NCI-H2107 (cell line): ENCODE results near the gene EXOC3L2.

Experiments
- DNase-seq: peaks from one replicate; lab custom pipeline; 2025; lab: John Stamatoyannopoulos, UW

Gene EXOC3L2

GRCh38 chr19:45179072-45179891, 65.9 kb downstream of the EXOC3L2 start:
- DNase-seq: no peak

GRCh38 chr19:45178262-45179071, 66.7 kb downstream of the EXOC3L2 start, which contains the start of gene BLOC1S3:
TSS of gene BLOC1S3 (plus strand) at chr19:45178784. CDS start at chr19:45179297, 513 bp downstream.
- peak; percentile 97 for DNase-seq

GRCh38 chr19:45177817-45178261, 67.4 kb downstream of the EXOC3L2 start, which contains the start of gene TRAPPC6A:
TSS of gene TRAPPC6A (minus strand) at chr19:45178237. CDS start at chr19:45178218, 19 bp downstream.
- DNase-seq: no peak

GRCh38 chr19:45175515-45176345, 69.5 kb downstream of the EXOC3L2 start:
- DNase-seq: no peak

GRCh38 chr19:45173816-45174215, 71.4 kb downstream of the EXOC3L2 start:
- DNase-seq: no peak

GRCh38 chr19:45172611-45173208, 72.5 kb downstream of the EXOC3L2 start:
- DNase-seq: no peak

- DNase-seq: no peak
These were observed 73.0 kb downstream of the EXOC3L2 start for GRCh38 chr19:45172173-45172572.

GRCh38 chr19:45171211-45171623, 74.0 kb downstream of the EXOC3L2 start:
- DNase-seq: no peak

- no peak for DNase-seq
These were observed 74.8 kb downstream of the EXOC3L2 start for GRCh38 chr19:45170146-45171106.

GRCh38 chr19:45169602-45170001, 75.6 kb downstream of the EXOC3L2 start:
- no peak for DNase-seq

- DNase-seq: peak; percentile 31
These were observed 76.3 kb downstream of the EXOC3L2 start for GRCh38 chr19:45168767-45169351.

GRCh38 chr19:45166723-45167252, 78.4 kb downstream of the EXOC3L2 start:
- DNase-seq: no peak

- no peak for DNase-seq
These were observed 80.5 kb downstream of the EXOC3L2 start for GRCh38 chr19:45164577-45165335.

GRCh38 chr19:45163751-45164460, 81.3 kb downstream of the EXOC3L2 start:
- no peak for DNase-seq

GRCh38 chr19:45163156-45163555, 82.1 kb downstream of the EXOC3L2 start:
- no peak for DNase-seq

- DNase-seq: no peak
These were observed 82.5 kb downstream of the EXOC3L2 start for GRCh38 chr19:45162608-45163143.
